ENCODE data around the gene MASP2.
"Not testable (repeated sequence)": the region's sequence is repeated elsewhere in the genome, so short reads cannot be mapped to it uniquely, and the experiment has no call there.

MASP2 gene

DNA sequence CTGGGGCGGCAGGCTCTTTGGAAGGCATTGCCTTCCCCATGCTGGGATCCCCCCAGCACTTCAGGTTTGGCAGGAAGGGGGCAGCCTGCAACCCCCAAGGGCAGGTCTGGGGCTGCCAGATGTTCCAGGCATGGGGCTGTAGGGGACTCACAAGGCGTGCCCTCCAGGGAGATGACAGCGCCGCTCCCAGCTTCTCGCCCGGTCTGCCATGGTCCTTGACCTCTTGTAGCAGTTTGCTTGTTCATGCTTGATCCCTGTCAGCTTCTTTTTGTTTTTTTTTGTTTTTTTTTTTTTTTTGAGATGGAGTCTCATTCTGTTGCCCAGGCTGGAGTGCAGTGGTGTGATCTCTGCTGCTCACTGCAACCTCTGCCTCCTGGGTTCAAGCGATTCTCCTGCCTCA, 56.2 kb downstream of the MASP2 start:
- Histone ChIP-seq H2AFZ (ENCODE audit: low read depth, low read length) (no peak overlapping the region), H3K36me3 (replicated peaks; ENCODE audit: low read depth, low read length) (no peaks in the 10 kb centered on the region), H3K9me3 (ENCODE audit: insufficient read depth, low read length) (no peaks in the 10 kb centered on the region), H3K4me3 (ENCODE audit: low read length) (no peak overlapping the region), H3K27me3 (ENCODE audit: low read depth, low read length) (peaks cover 4% of the 10 kb centered on the region; the same call in 1 of the 2 replicates), H4K20me1 (ENCODE audit: insufficient read depth, low read length) (no peaks in the 10 kb centered on the region), H3K27ac (ENCODE audit: low read length) (no peak overlapping the region), H3K4me1 (ENCODE audit: low read length) (peaks cover 9% of the 10 kb centered on the region), H3K9ac (ENCODE audit: low read length) (no peak overlapping the region), H3K4me2 (ENCODE audit: low read length) (no peak overlapping the region), H3K79me2 (ENCODE audit: low read length) (no peaks in the 10 kb centered on the region)
- TF ChIP-seq, protein P1, sequence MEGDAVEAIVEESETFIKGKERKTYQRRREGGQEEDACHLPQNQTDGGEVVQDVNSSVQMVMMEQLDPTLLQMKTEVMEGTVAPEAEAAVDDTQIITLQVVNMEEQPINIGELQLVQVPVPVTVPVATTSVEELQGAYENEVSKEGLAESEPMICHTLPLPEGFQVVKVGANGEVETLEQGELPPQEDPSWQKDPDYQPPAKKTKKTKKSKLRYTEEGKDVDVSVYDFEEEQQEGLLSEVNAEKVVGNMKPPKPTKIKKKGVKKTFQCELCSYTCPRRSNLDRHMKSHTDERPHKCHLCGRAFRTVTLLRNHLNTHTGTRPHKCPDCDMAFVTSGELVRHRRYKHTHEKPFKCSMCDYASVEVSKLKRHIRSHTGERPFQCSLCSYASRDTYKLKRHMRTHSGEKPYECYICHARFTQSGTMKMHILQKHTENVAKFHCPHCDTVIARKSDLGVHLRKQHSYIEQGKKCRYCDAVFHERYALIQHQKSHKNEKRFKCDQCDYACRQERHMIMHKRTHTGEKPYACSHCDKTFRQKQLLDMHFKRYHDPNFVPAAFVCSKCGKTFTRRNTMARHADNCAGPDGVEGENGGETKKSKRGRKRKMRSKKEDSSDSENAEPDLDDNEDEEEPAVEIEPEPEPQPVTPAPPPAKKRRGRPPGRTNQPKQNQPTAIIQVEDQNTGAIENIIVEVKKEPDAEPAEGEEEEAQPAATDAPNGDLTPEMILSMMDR (IDR thresholded peaks at IDR 0.05; ENCODE audit: low read depth, low read length): no peak
- TF ChIP-seq EZH2phosphoT487 (IDR thresholded peaks at IDR 0.05; ENCODE audit: low read depth): no peak

DNA sequence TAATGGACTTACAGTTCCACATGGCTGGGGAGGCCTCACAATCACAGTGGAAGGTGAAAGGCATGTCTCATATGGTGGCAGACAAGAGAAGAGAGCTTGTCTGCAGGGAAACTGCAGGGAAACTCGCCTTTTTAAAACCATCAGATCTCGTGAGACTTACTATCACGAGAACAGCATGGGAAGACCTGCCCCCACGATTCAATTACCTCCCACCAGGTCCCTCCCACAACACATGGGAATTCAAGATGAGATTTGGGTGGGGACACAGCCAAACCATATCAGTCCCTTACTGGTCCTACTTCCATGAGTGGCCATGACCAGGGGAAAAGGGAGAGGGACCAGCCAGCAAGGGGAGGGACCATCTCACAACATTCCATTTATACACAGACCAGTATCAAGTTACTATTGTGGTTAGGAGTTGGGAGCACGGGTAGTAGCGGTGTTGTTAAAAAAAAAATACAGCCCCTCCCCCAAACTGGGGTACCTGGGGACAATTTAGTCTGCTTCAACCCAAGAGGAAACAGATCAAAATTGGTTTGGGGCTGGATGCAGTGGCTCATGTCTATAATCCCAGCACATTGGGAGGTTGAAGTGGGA, 57.0 kb downstream of the MASP2 start:
- not testable (repeated sequence) for H3K79me2 ChIP-seq (ENCODE audit: low read length); H3K27me3 ChIP-seq (ENCODE audit: low read depth, low read length); H2AFZ ChIP-seq (ENCODE audit: low read depth, low read length); H3K4me2 ChIP-seq (ENCODE audit: low read length); H3K4me3 ChIP-seq (ENCODE audit: low read length); H3K27ac ChIP-seq (ENCODE audit: low read length); H3K36me3 ChIP-seq (replicated peaks; ENCODE audit: low read depth, low read length); H3K9ac ChIP-seq (ENCODE audit: low read length); H4K20me1 ChIP-seq (ENCODE audit: insufficient read depth, low read length); H3K9me3 ChIP-seq (ENCODE audit: insufficient read depth, low read length)
- peaks cover 17% of the 10 kb centered on the region for H3K4me1 ChIP-seq (ENCODE audit: low read length)

DNA sequence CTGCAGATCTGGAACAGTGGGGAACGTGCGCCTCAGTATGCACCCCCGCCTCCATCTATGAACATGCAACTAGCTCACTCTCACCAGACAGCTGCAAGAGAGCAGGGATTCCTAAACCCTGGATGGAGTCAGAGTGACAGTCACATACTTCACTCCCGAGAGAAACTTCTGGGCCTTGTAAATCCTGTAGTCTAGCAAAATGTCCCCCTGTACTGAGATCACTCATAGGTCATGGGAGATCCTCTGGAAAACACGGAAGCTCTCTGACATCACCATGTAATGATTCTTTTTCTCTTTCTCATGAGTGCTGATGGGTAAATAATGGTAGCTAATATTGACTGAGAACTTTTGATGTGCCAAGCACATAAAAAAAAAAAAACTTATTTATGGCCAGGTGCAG, 57.9 kb downstream of the MASP2 start:
- TF ChIP-seq EZH2phosphoT487 (IDR thresholded peaks at IDR 0.05; ENCODE audit: low read depth): no peak
- TF ChIP-seq, protein P1 (IDR thresholded peaks at IDR 0.05; ENCODE audit: low read depth, low read length): no peak
- H3K27ac ChIP-seq (ENCODE audit: low read length): no peak overlapping the region
- H3K4me1 ChIP-seq (ENCODE audit: low read length): peaks cover 18% of the 10 kb centered on the region
- no peaks in the 10 kb centered on the region for H3K79me2 ChIP-seq (ENCODE audit: low read length)
- no peaks in the 10 kb centered on the region for H3K36me3 ChIP-seq (replicated peaks; ENCODE audit: low read depth, low read length)
- H3K9ac ChIP-seq (ENCODE audit: low read length): no peak overlapping the region
- peaks cover 4% of the 10 kb centered on the region; the same call in 1 of the 2 replicates for H3K27me3 ChIP-seq (ENCODE audit: low read depth, low read length)
- no peaks in the 10 kb centered on the region for H3K9me3 ChIP-seq (ENCODE audit: insufficient read depth, low read length)
- H4K20me1 ChIP-seq (ENCODE audit: insufficient read depth, low read length): no peaks in the 10 kb centered on the region
- H3K4me3 ChIP-seq (ENCODE audit: low read length): no peak overlapping the region
- no peak overlapping the region for H2AFZ ChIP-seq (ENCODE audit: low read depth, low read length)
- no peak overlapping the region for H3K4me2 ChIP-seq (ENCODE audit: low read length)

DNA sequence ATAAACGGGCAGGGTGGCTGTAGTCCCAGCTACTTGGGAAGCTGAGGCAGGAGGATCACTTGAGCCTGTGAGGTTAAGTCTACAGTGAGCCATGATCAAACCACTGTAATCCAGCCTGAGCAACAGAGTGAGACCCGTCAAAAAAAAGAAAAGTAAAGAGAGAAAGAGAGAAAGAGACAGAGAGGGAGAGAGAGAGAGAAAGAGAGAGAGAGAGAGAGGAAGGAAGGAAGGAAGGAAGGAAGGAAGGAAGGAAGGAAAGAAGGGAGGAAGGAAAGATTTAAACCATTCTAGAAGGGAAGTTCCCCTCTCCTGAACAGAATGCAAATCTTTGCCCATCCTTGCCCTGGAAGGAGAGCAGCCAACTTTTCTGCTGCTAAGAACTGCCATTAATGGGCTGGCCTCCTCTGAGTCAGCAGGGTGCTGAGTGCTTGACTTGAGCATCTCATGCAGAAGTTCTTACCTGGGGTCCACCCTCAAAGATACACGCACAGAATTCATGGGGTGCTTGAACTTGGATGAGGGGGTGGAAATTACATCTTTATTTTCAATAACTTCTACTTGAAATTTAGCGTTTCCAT, 59.1 kb downstream of the MASP2 start:
- no peak for TF ChIP-seq EZH2phosphoT487 (IDR thresholded peaks at IDR 0.05; ENCODE audit: low read depth)
- TF ChIP-seq, protein P1 (IDR thresholded peaks at IDR 0.05; ENCODE audit: low read depth, low read length): no peak
- H3K27me3 ChIP-seq (ENCODE audit: low read depth, low read length): peaks cover 4% of the 10 kb centered on the region; the same call in 1 of the 2 replicates
- no peaks in the 10 kb centered on the region for H3K36me3 ChIP-seq (replicated peaks; ENCODE audit: low read depth, low read length)

More for the DNA sequence above, 59.1 kb downstream of the MASP2 start:
- H3K9ac ChIP-seq (ENCODE audit: low read length): no peak overlapping the region
- H3K9me3 ChIP-seq (ENCODE audit: insufficient read depth, low read length): no peaks in the 10 kb centered on the region
- H3K4me2 ChIP-seq (ENCODE audit: low read length): no peak overlapping the region
- no peak overlapping the region for H3K27ac ChIP-seq (ENCODE audit: low read length)
- H4K20me1 ChIP-seq (ENCODE audit: insufficient read depth, low read length): no peaks in the 10 kb centered on the region
- H2AFZ ChIP-seq (ENCODE audit: low read depth, low read length): no peak overlapping the region
- no peaks in the 10 kb centered on the region for H3K79me2 ChIP-seq (ENCODE audit: low read length)
- peaks cover 18% of the 10 kb centered on the region for H3K4me1 ChIP-seq (ENCODE audit: low read length)
- no peak overlapping the region for H3K4me3 ChIP-seq (ENCODE audit: low read length)

Measured in OCI-LY3 (cell line).